ENCODE measurements around the gene RNF144A. TPM values are rescaled to one million over a fixed set of nuclear protein-coding genes. Genes with fewer than 3 reads are reported as not detected.

RNF144A gene
- total RNA-seq, 1 experiment from 2014 or later: 3.0 TPM

- Mint-ChIP-seq H3K4me1 (ENCODE audit: low read depth, unreplicated experiment) (no peaks in the 10 kb centered on the region), H3K9me3 (ENCODE audit: unreplicated experiment) (peaks cover 8% of the 10 kb centered on the region), H3K4me3 (ENCODE audit: unreplicated experiment) (no peak overlapping the region), H3K27me3 (ENCODE audit: insufficient read depth, unreplicated experiment) (peaks cover under 1% of the 10 kb centered on the region), H3K36me3 (ENCODE audit: insufficient read depth, unreplicated experiment) (no peaks in the 10 kb centered on the region), H3K27ac (ENCODE audit: unreplicated experiment) (no peak overlapping the region)
- CTCF ChIA-PET: no interaction called here
- Histone ChIP-seq H3K9me3 (peaks cover 4% of the 10 kb centered on the region; the same call in 1 of the 2 replicates), H3K4me1 (no peaks in the 10 kb centered on the region), H3K27me3 (replicated peaks; ENCODE audit: control insufficient read depth, insufficient read depth, low read length) (no peaks in the 10 kb centered on the region), H3K4me3 (ENCODE audit: low read depth, low read length) (no peak overlapping the region), H3K36me3 (ENCODE audit: control insufficient read depth, insufficient read depth, low read length) (no peaks in the 10 kb centered on the region)
- DNase-seq: no peak
- BruUV-seq (replicated peaks): no TSS peak
- POLR2A ChIA-PET: no interaction called here
- no peak for TF ChIP-seq CTCF (IDR thresholded peaks at IDR 0.05; ENCODE audit: insufficient read depth in 1 of 2, low read depth in 1 of 2, low read length in 1 of 2, severe bottlenecking in 1 of 2, unreplicated experiment in 1 of 2)
- intact Hi-C loops (cut with micrococcal nuclease; ENCODE audit: unreplicated experiment): no loop called here
These were observed 38.2 kb upstream of the RNF144A start for GRCh38 chr2:6879011-6879410.

GRCh38 chr2:6880200-6880733, 36.9 kb upstream of the RNF144A start:
- no peak overlapping the region for H3K4me3 Mint-ChIP-seq (ENCODE audit: unreplicated experiment)
- peaks cover 10% of the 10 kb centered on the region for H3K9me3 Mint-ChIP-seq (ENCODE audit: unreplicated experiment)
- H3K36me3 ChIP-seq (ENCODE audit: control insufficient read depth, insufficient read depth, low read length): no peaks in the 10 kb centered on the region
- no peaks in the 10 kb centered on the region for H3K36me3 Mint-ChIP-seq (ENCODE audit: insufficient read depth, unreplicated experiment)
- TF ChIP-seq CTCF (IDR thresholded peaks at IDR 0.05; ENCODE audit: insufficient read depth in 1 of 2, low read depth in 1 of 2, low read length in 1 of 2, severe bottlenecking in 1 of 2, unreplicated experiment in 1 of 2): no peak
- no peak overlapping the region for H3K27ac Mint-ChIP-seq (ENCODE audit: unreplicated experiment)
- ChIA-PET CTCF (no interaction called here), POLR2A (no interaction called here)
- H3K27me3 Mint-ChIP-seq (ENCODE audit: insufficient read depth, unreplicated experiment): peaks cover 2% of the 10 kb centered on the region
- peaks cover 4% of the 10 kb centered on the region; the same call in 1 of the 2 replicates for H3K9me3 ChIP-seq
- no peak for DNase-seq
- intact Hi-C loops (cut with micrococcal nuclease; ENCODE audit: unreplicated experiment): no loop called here
- no peaks in the 10 kb centered on the region for H3K27me3 ChIP-seq (replicated peaks; ENCODE audit: control insufficient read depth, insufficient read depth, low read length)
- H3K4me3 ChIP-seq (ENCODE audit: low read depth, low read length): no peak overlapping the region
- no peaks in the 10 kb centered on the region for H3K4me1 Mint-ChIP-seq (ENCODE audit: low read depth, unreplicated experiment)
- no TSS peak for BruUV-seq (replicated peaks)
- no peaks in the 10 kb centered on the region for H3K4me1 ChIP-seq

- Mint-ChIP-seq H3K4me3 (ENCODE audit: unreplicated experiment) (no peak overlapping the region), H3K9me3 (ENCODE audit: unreplicated experiment) (peaks cover 10% of the 10 kb centered on the region), H3K27ac (ENCODE audit: unreplicated experiment) (no peak overlapping the region), H3K27me3 (ENCODE audit: insufficient read depth, unreplicated experiment) (peaks cover 2% of the 10 kb centered on the region), H3K36me3 (ENCODE audit: insufficient read depth, unreplicated experiment) (no peaks in the 10 kb centered on the region), H3K4me1 (ENCODE audit: low read depth, unreplicated experiment) (no peaks in the 10 kb centered on the region)
- ChIA-PET CTCF (no interaction called here), POLR2A (no interaction called here)
- no peak for DNase-seq
- no peaks in the 10 kb centered on the region for H3K4me1 ChIP-seq
- peaks cover 4% of the 10 kb centered on the region; the same call in 1 of the 2 replicates for H3K9me3 ChIP-seq
- intact Hi-C loops (cut with micrococcal nuclease; ENCODE audit: unreplicated experiment): no loop called here
- no peak overlapping the region for H3K4me3 ChIP-seq (ENCODE audit: low read depth, low read length)
- no TSS peak for BruUV-seq (replicated peaks)
- H3K27me3 ChIP-seq (replicated peaks; ENCODE audit: control insufficient read depth, insufficient read depth, low read length): no peaks in the 10 kb centered on the region
- no peak for TF ChIP-seq CTCF (IDR thresholded peaks at IDR 0.05; ENCODE audit: insufficient read depth in 1 of 2, low read depth in 1 of 2, low read length in 1 of 2, severe bottlenecking in 1 of 2, unreplicated experiment in 1 of 2)
- H3K36me3 ChIP-seq (ENCODE audit: control insufficient read depth, insufficient read depth, low read length): no peaks in the 10 kb centered on the region
These were observed 36.2 kb upstream of the RNF144A start for GRCh38 chr2:6881046-6881445.
